ACC112 (cell line): ENCODE measurements around the gene ANO1.

Source experiments
- H2AFZ ChIP-seq: fragments of 200-600 bp; sonication (generic); one replicate; pipeline ENCODE4 v1.6.0; 2017; ENCODE audit warnings: antibody characterized with exemption, low read length; ENCODE audit not compliant: unreplicated experiment
- H3K27ac ChIP-seq: fragments of 200-600 bp; sonication (generic); 2 replicates; pipeline ENCODE4 v1.5.1; 2014; ENCODE audit warnings: low read depth, mild to moderate bottlenecking, antibody characterized with exemption, low read length, moderate library complexity
- H3K27me3 ChIP-seq: fragments of 200-600 bp; sonication (generic); 2 replicates; pipeline ENCODE4 v1.6.1; 2014; ENCODE audit warnings: mild to moderate bottlenecking, antibody characterized with exemption, low read length, moderate library complexity, mixed read lengths; ENCODE audit not compliant: insufficient read depth
- H3K36me3 ChIP-seq: fragments of 200-600 bp; sonication (generic); 2 replicates; pipeline ENCODE4 v1.6.1; 2016; ENCODE audit warnings: mild to moderate bottlenecking, antibody characterized with exemption, low read length, moderate library complexity, mixed read lengths; ENCODE audit not compliant: insufficient read depth
- H3K4me1 ChIP-seq: fragments of 200-600 bp; sonication (generic); one replicate; pipeline ENCODE4 v1.6.1; 2016; ENCODE audit warnings: low read length, mixed read lengths; ENCODE audit not compliant: insufficient read depth, unreplicated experiment, control insufficient read depth
- H3K4me3 ChIP-seq: fragments of 200-600 bp; sonication (generic); 2 replicates; pipeline ENCODE4 v1.5.1; 2014; ENCODE audit warnings: mild to moderate bottlenecking, low read depth, low read length
- H3K79me2 ChIP-seq: fragments of 200-600 bp; sonication (generic); one replicate; pipeline ENCODE4 v1.6.0; 2016; ENCODE audit warnings: low read length; ENCODE audit not compliant: control insufficient read depth, unreplicated experiment, insufficient read depth

Gene ANO1

DNA sequence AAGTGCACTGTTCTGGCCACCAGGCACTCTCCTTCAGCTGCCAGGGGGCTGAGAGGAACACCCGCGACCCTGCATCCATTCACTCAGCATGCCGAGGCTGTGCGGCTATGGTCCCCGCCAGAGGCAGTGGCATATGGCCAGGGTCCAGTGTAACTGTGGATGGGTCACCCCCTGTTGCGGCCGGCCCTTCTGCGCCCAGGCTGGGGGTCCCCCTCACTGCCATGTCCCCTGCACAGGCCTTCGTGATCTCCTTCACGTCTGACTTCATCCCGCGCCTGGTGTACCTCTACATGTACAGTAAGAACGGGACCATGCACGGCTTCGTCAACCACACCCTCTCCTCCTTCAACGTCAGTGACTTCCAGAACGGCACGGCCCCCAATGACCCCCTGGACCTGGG lies 104.1 kb downstream of the ANO1 start:
- Histone ChIP-seq H2AFZ (no peak overlapping the region), H3K79me2 (no peaks in the 10 kb centered on the region), H3K36me3 (no peaks in the 10 kb centered on the region), H3K27me3 (no peaks in the 10 kb centered on the region; the same call in 1 of the 2 replicates), H3K27ac (no peak overlapping the region), H3K4me3 (no peak overlapping the region), H3K4me1 (no peaks in the 10 kb centered on the region)

DNA sequence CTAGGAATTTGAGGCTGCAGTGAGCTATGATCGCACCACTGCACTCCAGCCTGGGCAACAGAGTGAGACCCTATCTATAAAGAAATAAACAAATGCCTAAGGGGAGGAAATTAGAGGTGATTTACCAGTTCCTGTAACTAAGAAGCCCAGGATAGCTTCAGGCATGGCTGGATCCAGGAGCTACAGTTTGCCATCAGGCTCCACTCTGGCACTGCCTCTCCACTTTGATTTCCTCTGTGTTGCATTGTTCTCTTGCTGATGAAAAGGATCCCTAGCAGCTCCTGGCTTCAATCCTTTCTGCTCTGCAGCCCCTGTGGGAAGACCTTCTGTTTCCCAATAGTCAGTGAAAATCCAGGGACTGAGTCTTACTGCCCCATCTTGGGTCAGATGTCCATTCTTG lies 104.9 kb downstream of the ANO1 start:
- H3K4me3 ChIP-seq: no peak overlapping the region
- no peaks in the 10 kb centered on the region for H3K4me1 ChIP-seq
- H2AFZ ChIP-seq: no peak overlapping the region
- no peaks in the 10 kb centered on the region; the same call in 1 of the 2 replicates for H3K27me3 ChIP-seq
- no peak overlapping the region for H3K27ac ChIP-seq
- H3K36me3 ChIP-seq: no peaks in the 10 kb centered on the region
- no peaks in the 10 kb centered on the region for H3K79me2 ChIP-seq

DNA sequence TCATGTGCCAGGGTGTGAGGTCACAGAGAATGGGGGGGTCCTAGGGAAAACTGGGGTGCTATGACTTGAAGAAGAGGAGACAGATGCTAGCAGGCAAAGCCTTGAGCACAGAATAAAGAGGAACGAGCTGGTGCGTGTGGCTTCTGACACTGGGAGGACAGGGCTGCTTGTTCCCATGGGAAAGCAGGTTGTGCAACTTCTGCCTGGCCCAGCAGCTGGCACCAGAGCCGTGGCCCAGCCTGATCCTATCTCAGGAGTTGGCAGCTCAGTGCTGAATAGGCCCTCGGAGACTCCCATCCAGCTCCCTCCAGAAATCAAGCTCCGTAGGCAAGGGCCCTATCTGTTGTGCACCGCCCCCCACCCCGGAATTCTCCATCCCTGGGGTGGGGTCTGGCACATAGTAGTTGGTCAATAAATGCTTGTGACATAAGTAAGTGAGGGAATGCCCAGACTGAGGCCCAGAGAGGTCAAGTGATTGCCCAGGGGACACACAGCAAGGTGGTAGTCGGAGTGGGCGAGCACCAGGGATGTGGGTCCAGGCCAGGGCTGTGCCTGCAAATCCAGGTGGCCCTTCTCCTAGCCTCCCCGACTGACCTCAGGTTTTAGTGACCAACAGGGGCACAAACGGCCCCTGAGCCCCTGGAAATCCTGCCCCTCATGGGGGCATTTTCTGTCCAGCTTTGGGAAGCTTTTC lies 105.5 kb downstream of the ANO1 start:
- H3K4me1 ChIP-seq: no peaks in the 10 kb centered on the region
- H3K36me3 ChIP-seq: no peaks in the 10 kb centered on the region
- H3K27ac ChIP-seq: no peak overlapping the region
- H3K4me3 ChIP-seq: no peak overlapping the region
- no peak overlapping the region for H2AFZ ChIP-seq
- no peaks in the 10 kb centered on the region; the same call in 1 of the 2 replicates for H3K27me3 ChIP-seq
- H3K79me2 ChIP-seq: no peaks in the 10 kb centered on the region

GRCh38 chr11:70184396-70184795 lies 106.3 kb downstream of the ANO1 start:
- Histone ChIP-seq H2AFZ (no peak overlapping the region), H3K4me3 (no peak overlapping the region), H3K27me3 (no peaks in the 10 kb centered on the region; the same call in 1 of the 2 replicates), H3K27ac (no peak overlapping the region), H3K36me3 (no peaks in the 10 kb centered on the region), H3K79me2 (no peaks in the 10 kb centered on the region), H3K4me1 (no peaks in the 10 kb centered on the region)

- no peaks in the 10 kb centered on the region; the same call in 1 of the 2 replicates for H3K27me3 ChIP-seq
- no peaks in the 10 kb centered on the region for H3K36me3 ChIP-seq
- H3K79me2 ChIP-seq: no peaks in the 10 kb centered on the region
- H3K4me1 ChIP-seq: no peaks in the 10 kb centered on the region
- H3K27ac ChIP-seq: no peak overlapping the region
- no peak overlapping the region for H3K4me3 ChIP-seq
- H2AFZ ChIP-seq: no peak overlapping the region
Measured at GRCh38 chr11:70185348-70186055, 107.4 kb downstream of the ANO1 start.

DNA sequence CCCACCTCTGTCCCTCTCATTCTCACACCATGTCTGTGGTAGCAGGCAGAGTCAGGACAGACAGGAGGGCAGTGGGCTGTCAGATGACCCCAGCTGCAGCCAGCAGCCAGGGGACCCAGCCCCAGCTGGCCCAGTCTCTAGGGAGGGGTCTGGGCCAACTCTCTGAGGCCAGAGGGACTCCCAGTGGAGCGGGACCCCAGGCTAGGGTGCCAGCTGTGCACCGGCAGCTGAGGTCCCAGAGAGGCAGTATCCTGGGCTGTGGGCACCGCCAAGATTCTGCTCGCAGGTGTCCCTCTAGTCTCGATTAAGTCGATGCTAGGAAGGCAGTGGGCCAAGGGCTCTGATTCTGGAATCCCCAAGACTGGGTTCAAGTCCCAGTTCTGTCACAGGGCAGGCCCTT lies 108.3 kb downstream of the ANO1 start:
- H3K36me3 ChIP-seq: no peaks in the 10 kb centered on the region
- H3K27me3 ChIP-seq: no peaks in the 10 kb centered on the region; the same call in 1 of the 2 replicates
- H2AFZ ChIP-seq: no peak overlapping the region
- no peak overlapping the region for H3K27ac ChIP-seq
- H3K4me1 ChIP-seq: no peaks in the 10 kb centered on the region
- no peak overlapping the region for H3K4me3 ChIP-seq
- no peaks in the 10 kb centered on the region for H3K79me2 ChIP-seq

DNA sequence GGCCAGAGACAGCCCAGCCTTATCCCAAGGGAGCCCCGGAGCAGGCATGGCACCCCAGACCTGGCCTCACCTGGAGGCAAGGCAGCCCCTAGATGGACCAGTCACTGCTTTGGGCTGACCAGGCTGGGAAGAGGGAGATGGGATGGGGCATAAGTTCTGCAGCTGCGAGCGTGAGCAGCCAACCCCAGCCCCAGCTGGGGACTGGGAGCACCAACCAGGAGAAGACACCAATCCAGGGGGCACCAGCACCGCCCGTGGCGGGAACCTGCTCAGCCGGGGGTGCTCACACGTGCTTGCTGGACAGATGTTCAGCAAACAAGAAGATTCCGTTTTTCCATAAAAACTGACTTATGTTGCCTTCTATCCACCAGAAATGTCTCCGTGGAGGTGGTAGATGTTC lies 108.8 kb downstream of the ANO1 start:
- Histone ChIP-seq H3K4me3 (no peak overlapping the region), H3K36me3 (no peaks in the 10 kb centered on the region), H3K79me2 (no peaks in the 10 kb centered on the region), H2AFZ (no peak overlapping the region), H3K27ac (no peak overlapping the region), H3K27me3 (no peaks in the 10 kb centered on the region; the same call in 1 of the 2 replicates), H3K4me1 (no peaks in the 10 kb centered on the region)

- Histone ChIP-seq H3K27ac (no peak overlapping the region), H3K36me3 (no peaks in the 10 kb centered on the region), H2AFZ (no peak overlapping the region), H3K4me1 (no peaks in the 10 kb centered on the region), H3K4me3 (no peak overlapping the region), H3K27me3 (no peaks in the 10 kb centered on the region; the same call in 1 of the 2 replicates), H3K79me2 (no peaks in the 10 kb centered on the region)
Measured at GRCh38 chr11:70187771-70188170, 109.7 kb downstream of the ANO1 start.

DNA sequence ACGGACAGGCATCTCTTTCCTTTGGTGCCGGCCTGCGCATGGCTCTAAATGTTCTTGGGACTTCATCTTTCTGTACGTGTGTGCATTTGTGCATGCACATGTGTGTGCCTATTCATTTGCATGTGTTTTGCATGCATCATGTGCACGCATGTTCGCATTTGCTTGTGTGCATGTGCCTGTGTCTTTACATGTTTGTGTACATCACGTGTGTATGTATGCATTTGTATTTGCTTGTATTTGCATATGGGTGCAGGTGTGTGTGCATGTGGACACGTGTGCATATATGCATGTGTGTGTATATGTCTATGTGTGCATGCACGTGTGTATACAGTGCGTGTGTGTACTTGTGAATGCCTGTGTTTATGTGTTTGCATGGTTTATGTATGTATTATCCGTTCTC lies 111.5 kb downstream of the ANO1 start:
- H3K4me3 ChIP-seq: no peak overlapping the region
- H2AFZ ChIP-seq: no peak overlapping the region
- no peaks in the 10 kb centered on the region for H3K79me2 ChIP-seq
- no peaks in the 10 kb centered on the region for H3K4me1 ChIP-seq
- no peaks in the 10 kb centered on the region; the same call in 1 of the 2 replicates for H3K27me3 ChIP-seq
- H3K36me3 ChIP-seq: no peaks in the 10 kb centered on the region
- H3K27ac ChIP-seq: no peak overlapping the region

GRCh38 chr11:70191495-70192140 lies 113.5 kb downstream of the ANO1 start:
- Histone ChIP-seq H3K36me3 (no peaks in the 10 kb centered on the region), H3K27ac (no peak overlapping the region), H3K4me3 (no peak overlapping the region), H3K27me3 (no peaks in the 10 kb centered on the region; the same call in 1 of the 2 replicates), H3K4me1 (no peaks in the 10 kb centered on the region), H3K79me2 (no peaks in the 10 kb centered on the region), H2AFZ (no peak overlapping the region)
